H1 (cell line): ENCODE results near the gene ZGLP1. TPM values are rescaled to one million over a fixed set of nuclear protein-coding genes. Genes with fewer than 3 reads are reported as not detected.

Experiments
- CTBP2 ChIP-seq: IDR thresholded peaks from 2 replicates; pipeline ENCODE4 v1.7.0; 2011; ENCODE audit warnings: borderline replicate concordance, mild to moderate bottlenecking, moderate library complexity, mixed read lengths, low read length; ENCODE audit not compliant: insufficient read depth, insufficient read length
- polyA plus RNA-seq, 7 experiments: library from polyadenylated mRNA; depleted of rRNA in 3 of 7; stranded (reverse) in 5 of 7; unstranded in 2 of 7; fragments of >200 nt in 5 of 7; fragments of 200-250 nt in 2 of 7; gene quantifications; 1 replicate in 5 of 7; 2 replicates in 1 of 7; 4 replicates in 1 of 7; pipeline versions ENCODE4 v1.2.1 to v1.2.3, GENCODE V29; 2011 to 2013; ENCODE audit warnings: missing spikeins in 2 of 7, mixed read lengths in 2 of 7
- total RNA-seq: library from RNA; stranded (reverse); fragmentation: NEBNext Ultra II Directional; extraction: Animal tissue kit (Norgen Biotek cat#: 25700); gene quantifications from 2 replicates; pipeline ENCODE4 v1.2.1, GENCODE V29; 2021

Gene ZGLP1
- total and polyA plus RNA-seq, 2 of the 8 experiments (the other 6 are each of a cell fraction or from before 2014, with no cell fraction given): 4.2 to 5.1 TPM

- TF ChIP-seq CTBP2: no peak
Measured at GRCh38 chr19:10256551-10256950, 53.1 kb downstream of the ZGLP1 start (continued).
